SU-DHL-6 (cell line): ENCODE measurements around the gene GNG4.
"Not testable (repeated sequence)": the region's sequence is repeated elsewhere in the genome, so short reads cannot be mapped to it uniquely, and the experiment has no call there.

ENCODE experiments used
- H2AFZ ChIP-seq: fragments of 200-600 bp; sonication (generic); 2 replicates; pipeline ENCODE4 v1.6.1; 2014; ENCODE audit warnings: low read depth, mild to moderate bottlenecking, moderate library complexity, mixed read lengths, antibody characterized with exemption, low read length; ENCODE audit not compliant: severe bottlenecking
- H3F3A ChIP-seq: fragments of 200-600 bp; shearing (Covaris generic); 2 replicates; pipeline ENCODE4 v1.6.0; 2016; ENCODE audit warnings: antibody characterized with exemption, mild to moderate bottlenecking; ENCODE audit not compliant: insufficient read depth
- H3K27ac ChIP-seq: fragments of 200-600 bp; sonication (generic); 2 replicates; pipeline ENCODE4 v1.5.1; 2016; ENCODE audit warnings: low read depth, mild to moderate bottlenecking, low read length, moderate library complexity, mixed read lengths
- H3K27me3 ChIP-seq: fragments of 200-600 bp; sonication (generic), shearing (Covaris generic); 2 replicates; pipeline ENCODE4 v1.6.0; 2014; ENCODE audit warnings: mild to moderate bottlenecking, low read length
- H3K36me3 ChIP-seq: fragments of 200-600 bp; sonication (generic); 2 replicates; pipeline ENCODE4 v1.6.1; 2014; ENCODE audit warnings: mild to moderate bottlenecking, low read length, mixed read lengths
- H3K4me2 ChIP-seq: fragments of 300-600, 200-600 bp; shearing (Covaris generic), sonication (generic); 2 replicates; pipeline ENCODE4 v1.6.0; 2014; ENCODE audit warnings: low read length, low read depth, mild to moderate bottlenecking; ENCODE audit not compliant: poor library complexity, severe bottlenecking
- H3K4me3 ChIP-seq: fragments of 200-600 bp; sonication (generic); 2 replicates; pipeline ENCODE4 v1.5.1; 2014; ENCODE audit warnings: antibody characterized with exemption, low read length, mild to moderate bottlenecking, mixed read lengths; ENCODE audit not compliant: insufficient read depth, poor library complexity, severe bottlenecking
- H3K79me2 ChIP-seq: fragments of 200-600 bp; sonication (generic); 2 replicates; pipeline ENCODE4 v1.6.1; 2014; ENCODE audit warnings: mild to moderate bottlenecking, low read length, moderate library complexity; ENCODE audit not compliant: insufficient read depth
- H3K9ac ChIP-seq: fragments of 200-600 bp; sonication (generic); 2 replicates; pipeline ENCODE4 v1.7.0; 2014; ENCODE audit warnings: mild to moderate bottlenecking, low read length
- H3K9me2 ChIP-seq: fragments of 200-600 bp; sonication (generic); replicated peaks from 2 replicates; pipeline ENCODE4 v1.6.1; 2014; ENCODE audit warnings: low read length; ENCODE audit not compliant: insufficient read depth
- H3K9me3 ChIP-seq: fragments of 200-600 bp; sonication (generic); 2 replicates; pipeline ENCODE4 v1.6.1; 2014; ENCODE audit warnings: low read length, mixed read lengths; ENCODE audit not compliant: insufficient read depth
- H4K20me1 ChIP-seq: fragments of 200-600 bp; sonication (generic); 2 replicates; pipeline ENCODE4 v1.6.1; 2014; ENCODE audit warnings: low read depth, mild to moderate bottlenecking, antibody characterized with exemption, low read length, moderate library complexity, mixed read lengths
- CTCF ChIP-seq: fragments of 200-600 bp; sonication (generic); IDR thresholded peaks from one replicate; pipeline ENCODE4 v1.5.1; 2017; ENCODE audit warnings: antibody characterized with exemption, mild to moderate bottlenecking, low read length, moderate library complexity; ENCODE audit not compliant: insufficient read depth, poor library complexity, severe bottlenecking
- EZH2phosphoT487 ChIP-seq: fragments of 200-600 bp; sonication (generic), shearing (Covaris generic); conservative IDR thresholded peaks from 2 replicates; pipeline ENCODE4 v1.6.1; 2018; ENCODE audit warnings: mild to moderate bottlenecking, antibody characterized with exemption, low read length, moderate library complexity, mixed read lengths

GNG4 gene

GRCh38 chr1:235597867-235598553, 51.6 kb downstream of the GNG4 start:
- H3K4me2 ChIP-seq, result no peak overlapping the region
- no peaks in the 10 kb centered on the region for H3K79me2 ChIP-seq
- H3K9ac ChIP-seq, result no peak overlapping the region
- H3K36me3 ChIP-seq, result no peaks in the 10 kb centered on the region
- no peak overlapping the region for H2AFZ ChIP-seq
- no peaks in the 10 kb centered on the region for H3F3A ChIP-seq
- TF ChIP-seq EZH2phosphoT487 (no peak), CTCF (peak; percentile 44)
- no peaks in the 10 kb centered on the region for H3K9me2 ChIP-seq
- no peaks in the 10 kb centered on the region for H4K20me1 ChIP-seq
- H3K27ac ChIP-seq, result no peak overlapping the region
- H3K9me3 ChIP-seq, result no peaks in the 10 kb centered on the region
- no peak overlapping the region for H3K4me3 ChIP-seq
- H3K27me3 ChIP-seq, result no peaks in the 10 kb centered on the region

- H4K20me1 ChIP-seq, result no peaks in the 10 kb centered on the region
- no peak for TF ChIP-seq EZH2phosphoT487
- H3K27me3 ChIP-seq, result no peaks in the 10 kb centered on the region
- H3F3A ChIP-seq, result no peaks in the 10 kb centered on the region
- no peaks in the 10 kb centered on the region for H3K9me3 ChIP-seq
- H3K9ac ChIP-seq, result no peak overlapping the region
- H3K79me2 ChIP-seq, result no peaks in the 10 kb centered on the region
- no peak overlapping the region for H3K27ac ChIP-seq
- no peaks in the 10 kb centered on the region for H3K36me3 ChIP-seq
- no peak overlapping the region for H2AFZ ChIP-seq
- H3K4me2 ChIP-seq, result no peak overlapping the region
- no peak overlapping the region for H3K4me3 ChIP-seq
- H3K9me2 ChIP-seq, result no peaks in the 10 kb centered on the region
Observed at GRCh38 chr1:235595079-235595478, 54.5 kb downstream of the GNG4 start.

GRCh38 chr1:235594281-235594895, 55.2 kb downstream of the GNG4 start:
- not testable (repeated sequence) for H3K36me3 ChIP-seq, H3K4me3 ChIP-seq, H3K9me3 ChIP-seq, H3K27me3 ChIP-seq, H4K20me1 ChIP-seq, H3K79me2 ChIP-seq, H3K9ac ChIP-seq, H3K27ac ChIP-seq, H2AFZ ChIP-seq, H3K4me2 ChIP-seq, H3F3A ChIP-seq, H3K9me2 ChIP-seq

GRCh38 chr1:235588916-235589515, 60.6 kb downstream of the GNG4 start:
- Histone ChIP-seq H3K79me2 (no peaks in the 10 kb centered on the region), H3K9me2 (no peaks in the 10 kb centered on the region), H3K36me3 (no peaks in the 10 kb centered on the region), H4K20me1 (no peaks in the 10 kb centered on the region), H3K27me3 (no peaks in the 10 kb centered on the region), H2AFZ (no peak overlapping the region), H3K4me3 (no peak overlapping the region), H3K4me2 (no peak overlapping the region), H3K27ac (no peak overlapping the region), H3K9ac (no peak overlapping the region), H3F3A (no peaks in the 10 kb centered on the region), H3K9me3 (peaks cover 23% of the 10 kb centered on the region; the same call in 1 of the 2 replicates)
- TF ChIP-seq EZH2phosphoT487, result no peak
- no peak for TF ChIP-seq CTCF
